Natural killer cell (primary cell): ENCODE data around the gene SP6. TPM values are rescaled to one million over a fixed set of nuclear protein-coding genes. Genes with fewer than 3 reads are reported as not detected.

ENCODE experiments used
- ATAC-seq, 3 donors: fragments of 150-1000 bp in 2 of 3; fragments of 200-7000 bp in 1 of 3; cut with Tn5 transposase; 1 replicate in 1 of 3; 2 replicates in 2 of 3; pipeline ENCODE4 v1.10.0; 2021; ENCODE audit warnings: mild to moderate bottlenecking in 2 of 3, moderate library complexity in 2 of 3
- DNase-seq, 2 donors: peaks; one replicate each; pipeline versions ENCODE4 v3.0.0 to v3.0.0-alpha.2; 2013 to 2021; ENCODE audit warnings: mixed read lengths in 1 of 2
- H3K27ac ChIP-seq: one replicate; pipeline ENCODE4 v1.5.1; 2013; ENCODE audit warnings: mild to moderate bottlenecking, low read length
- H3K27me3 ChIP-seq: one replicate; pipeline ENCODE4 v1.6.1; 2013; ENCODE audit warnings: low read length; ENCODE audit not compliant: control insufficient read depth, insufficient read depth
- H3K36me3 ChIP-seq: one replicate; pipeline ENCODE4 v1.6.1; 2013; ENCODE audit warnings: low read length; ENCODE audit not compliant: control insufficient read depth, insufficient read depth
- H3K4me1 ChIP-seq: one replicate; pipeline ENCODE4 v1.6.1; 2013; ENCODE audit warnings: low read length; ENCODE audit not compliant: control insufficient read depth, insufficient read depth
- H3K4me3 ChIP-seq: one replicate; pipeline ENCODE4 v1.5.1; 2013; ENCODE audit warnings: low read length
- H3K9me3 ChIP-seq: one replicate; pipeline ENCODE4 v1.6.1; 2013; ENCODE audit warnings: low read length; ENCODE audit not compliant: control insufficient read depth, insufficient read depth
- H3K27ac Mint-ChIP-seq, 2 donors: one replicate each; pipeline ENCODE4 v1.8.0; 2022; ENCODE audit warnings: mild to moderate bottlenecking in 2 of 2, mixed read lengths in 2 of 2, moderate library complexity in 1 of 2
- H3K27me3 Mint-ChIP-seq, 2 donors: one replicate each; pipeline ENCODE4 v1.8.0; 2022; ENCODE audit warnings: low read depth in 2 of 2, mixed read lengths in 2 of 2
- H3K36me3 Mint-ChIP-seq: one replicate; pipeline ENCODE4 v1.8.0; 2022; ENCODE audit warnings: mixed read lengths
- H3K4me1 Mint-ChIP-seq, 2 donors: one replicate each; pipeline ENCODE4 v1.8.0; 2022; ENCODE audit warnings: mixed read lengths in 2 of 2
- H3K4me3 Mint-ChIP-seq: one replicate; pipeline ENCODE4 v1.8.0; 2022; ENCODE audit warnings: mild to moderate bottlenecking, moderate library complexity, mixed read lengths
- H3K9me3 Mint-ChIP-seq, 2 donors: one replicate each; pipeline ENCODE4 v1.8.0; 2022; ENCODE audit warnings: mixed read lengths in 2 of 2
- CTCF ChIP-seq: fragments of 200-600 bp; IDR thresholded peaks from one replicate; pipeline ENCODE4 v1.8.0; 2022; ENCODE audit warnings: antibody characterized with exemption
- WGBS: methylation state at CpG from one replicate; pipeline ENCODE4 v1.1.7; 2013; ENCODE audit warnings: missing lambda C conversion rate; ENCODE audit not compliant: insufficient coverage; 5-methylcytosine and 5-hydroxymethylcytosine counted together
- intact Hi-C: fragments of 100-400 bp; cut with micrococcal nuclease; formaldehyde crosslinking; loops from one replicate; pipeline ENCODE4 v1.14.2; 2022
- total RNA-seq, 4 donors: library from RNA; stranded (reverse); fragments of 120-200 nt in 1 of 4; gene quantifications; one replicate each; pipeline versions ENCODE4 v1.2.3 to v1.2.4, GENCODE V29; 2013 to 2022

Gene SP6
- under 1 TPM in 2 of 3 donors, not detected in 1; 0.09 TPM for total RNA-seq
- total RNA-seq (2013) = 0.02 TPM

- peaks cover 57 to 81% of the 10 kb centered on the region in 2 donors for H3K27me3 Mint-ChIP-seq
- DNase-seq = peak; percentile 49 to 71
- Histone ChIP-seq H3K4me3 (no peak within 1 kb of the TSS), H3K4me1 (peaks cover 21% of the 10 kb centered on the region), H3K36me3 (no peaks in the 10 kb centered on the region), H3K9me3 (no peaks in the 10 kb centered on the region), H3K27me3 (peaks cover 60% of the 10 kb centered on the region), H3K27ac (no peak within 1 kb of the TSS)
- H3K4me1 Mint-ChIP-seq = peaks cover 14 to 25% of the 10 kb centered on the region in 2 donors
- TF ChIP-seq CTCF = no peak
- peak within 1 kb of the TSS; percentile 45 for H3K4me3 Mint-ChIP-seq
- H3K27ac Mint-ChIP-seq = peak within 1 kb of the TSS in 1 of 2 donors; percentile 66
- 9% methylated on average over 64 of the region's 71 CpGs for WGBS
- intact Hi-C loops = no loop called here
- ATAC-seq = peak; percentile 65 to 93 (median 88)
- H3K36me3 Mint-ChIP-seq = no peaks in the 10 kb centered on the region
- H3K9me3 Mint-ChIP-seq = no peaks in the 10 kb centered on the region
Measured at GRCh38 chr17:47850692-47851573, at the start of gene SP6. Gene SP6, minus strand, starts transcription at chr17:47851163. Its CDS starts 2,734 bp downstream, at chr17:47848429.

GRCh38 chr17:47899643-47900042, 48.7 kb upstream of the SP6 start:
- Mint-ChIP-seq H3K9me3 (no peaks in the 10 kb centered on the region), H3K4me1 (peaks cover 38 to 55% of the 10 kb centered on the region in 2 donors), H3K27ac (no peak overlapping the region), H3K36me3 (no peaks in the 10 kb centered on the region), H3K4me3 (no peak overlapping the region), H3K27me3 (no peaks in the 10 kb centered on the region)
- Histone ChIP-seq H3K27ac (no peak overlapping the region), H3K36me3 (peaks cover 10% of the 10 kb centered on the region), H3K4me3 (no peak overlapping the region), H3K27me3 (no peaks in the 10 kb centered on the region), H3K9me3 (no peaks in the 10 kb centered on the region), H3K4me1 (peaks cover 18% of the 10 kb centered on the region)
- DNase-seq (no peak), ATAC-seq (no peak)
- WGBS = 92% methylated on average over 5 of the region's 5 CpGs
- intact Hi-C loops = no loop called here
- no peak for TF ChIP-seq CTCF

- no peak overlapping the region for H3K27ac ChIP-seq
- peaks cover 10% of the 10 kb centered on the region for H3K36me3 ChIP-seq
- peaks cover 48 to 55% of the 10 kb centered on the region in 2 donors for H3K4me1 Mint-ChIP-seq
- H3K4me3 ChIP-seq = no peak overlapping the region
- DNase-seq = no peak
- TF ChIP-seq CTCF = no peak
- no peaks in the 10 kb centered on the region for H3K27me3 Mint-ChIP-seq
- H3K9me3 Mint-ChIP-seq = no peaks in the 10 kb centered on the region
- H3K9me3 ChIP-seq = no peaks in the 10 kb centered on the region
- no peak for ATAC-seq
- peak overlapping the region in 1 of 2 donors; percentile 97 for H3K27ac Mint-ChIP-seq
- H3K27me3 ChIP-seq = no peaks in the 10 kb centered on the region
- peaks cover 18% of the 10 kb centered on the region for H3K4me1 ChIP-seq
- peak overlapping the region; percentile 25 for H3K4me3 Mint-ChIP-seq
- H3K36me3 Mint-ChIP-seq = no peaks in the 10 kb centered on the region
- intact Hi-C loops = no loop called here
Measured at GRCh38 chr17:47898241-47898640, 47.3 kb upstream of the SP6 start.
